A673 (cell line): ENCODE measurements around the gene DCC. TPM values are rescaled to one million over a fixed set of nuclear protein-coding genes. Genes with fewer than 3 reads are reported as not detected.

Source experiments
- BruUV-seq: library from RNA; stranded (reverse); fragments of 400-500 nt; replicated peaks from 2 replicates; lab custom pipeline; 2021; lab: Mats Ljungman, UMichigan
- CTCF ChIA-PET: fragments of 300-600 bp; sonication (Branson Sonifier 250); formaldehyde crosslinking; loops from one replicate; lab custom pipeline; 2022; ENCODE audit warnings: antibody characterized with exemption; lab: Charles Lee
- POLR2A ChIA-PET: fragments of 300-600 bp; sonication (Branson Sonifier 250); formaldehyde crosslinking; loops from one replicate; lab custom pipeline; 2022; ENCODE audit warnings: antibody characterized with exemption; ENCODE audit not compliant: low non-redundant PET; lab: Charles Lee
- DNase-seq: peaks from one replicate; pipeline ENCODE4 v3.0.0-alpha.2; 2015; ENCODE audit warnings: low spot score
- H3K27ac ChIP-seq: fragments of 200-600 bp; sonication (generic); 2 replicates; pipeline ENCODE4 v1.5.1; 2016; ENCODE audit warnings: mixed run types, low read depth, mild to moderate bottlenecking, mixed read lengths, antibody characterized with exemption, low read length; ENCODE audit not compliant: poor library complexity, severe bottlenecking
- H3K27me3 ChIP-seq: fragments of 200-600 bp; sonication (generic); replicated peaks from 2 replicates; pipeline ENCODE4 v1.6.1; 2017; ENCODE audit warnings: mixed run types, low read depth, mild to moderate bottlenecking, mixed read lengths, antibody characterized with exemption, low read length; ENCODE audit not compliant: insufficient read depth, poor library complexity
- H3K36me3 ChIP-seq: fragments of 200-600 bp; sonication (generic); 2 replicates; pipeline ENCODE4 v1.6.1; 2016; ENCODE audit warnings: mixed run types, mild to moderate bottlenecking, mixed read lengths, antibody characterized with exemption, low read length; ENCODE audit not compliant: insufficient read depth, poor library complexity, severe bottlenecking
- H3K4me1 ChIP-seq: fragments of 200-600 bp; sonication (generic); 2 replicates; pipeline ENCODE4 v1.6.1; 2017; ENCODE audit warnings: mixed run types, mild to moderate bottlenecking, mixed read lengths, antibody characterized with exemption, low read length; ENCODE audit not compliant: insufficient read depth, poor library complexity, severe bottlenecking
- H3K4me3 ChIP-seq: fragments of 200-600 bp; sonication (generic); 2 replicates; pipeline ENCODE4 v1.5.1; 2016; ENCODE audit warnings: low read depth, mixed run types, mild to moderate bottlenecking, mixed read lengths, low read length; ENCODE audit not compliant: poor library complexity, severe bottlenecking
- H3K9me3 ChIP-seq: fragments of 200-600 bp; sonication (generic); 2 replicates; pipeline ENCODE4 v1.6.1; 2016; ENCODE audit warnings: mixed run types, low read depth, mild to moderate bottlenecking, mixed read lengths, antibody characterized with exemption, low read length; ENCODE audit not compliant: poor library complexity, severe bottlenecking
- CTCF ChIP-seq: fragments of 300-800, 200-600 bp; sonication (generic); conservative IDR thresholded peaks from 2 replicates; pipeline ENCODE4 v1.5.1; 2017; ENCODE audit warnings: low read depth, mild to moderate bottlenecking, antibody characterized with exemption, low read length, moderate library complexity, mixed read lengths
- EZH2 ChIP-seq: fragments of 200-600 bp; sonication (generic); IDR thresholded peaks from 2 replicates; pipeline ENCODE4 v1.6.1; 2017; ENCODE audit warnings: borderline replicate concordance, low read depth, mild to moderate bottlenecking, mixed read lengths, antibody characterized with exemption, low read length; ENCODE audit not compliant: poor library complexity, severe bottlenecking
- intact Hi-C: fragments of 100-400 bp; cut with micrococcal nuclease; formaldehyde crosslinking; loops from one replicate; pipeline ENCODE4 v1.10.0; 2022; ENCODE audit not compliant: unreplicated experiment
- total RNA-seq: library from RNA; stranded (reverse); gene quantifications from 2 replicates; pipeline ENCODE4 v1.2.3, GENCODE V29; 2021

The DCC gene
- total RNA-seq, 1 experiment from 2014 or later: 93.0 TPM

GRCh38 chr18:52907543-52908308 is 567.7 kb downstream of the DCC start:
- intact Hi-C loops: loop anchor here (10.0 kb wide), 1 partner anchor 183 kb away; no protein-coding TSS in a partner anchor
- ChIA-PET CTCF (no interaction called here), POLR2A (no interaction called here)
- no peak overlapping the region for H3K27ac ChIP-seq
- TF ChIP-seq CTCF: no peak
- TF ChIP-seq EZH2: no peak
- H3K4me3 ChIP-seq: no peak overlapping the region
- H3K4me1 ChIP-seq: peaks cover 11% of the 10 kb centered on the region
- H3K27me3 ChIP-seq: no peaks in the 10 kb centered on the region
- H3K9me3 ChIP-seq: no peaks in the 10 kb centered on the region
- BruUV-seq: no TSS peak
- DNase-seq: no peak
- H3K36me3 ChIP-seq: no peaks in the 10 kb centered on the region

GRCh38 chr18:52914148-52914547 is 574.2 kb downstream of the DCC start:
- POLR2A ChIA-PET: no interaction called here

GRCh38 chr18:52920665-52921064 is 580.7 kb downstream of the DCC start:
- H3K4me3 ChIP-seq: no peak overlapping the region
- H3K9me3 ChIP-seq: no peaks in the 10 kb centered on the region
- no peaks in the 10 kb centered on the region for H3K4me1 ChIP-seq
- no peak overlapping the region for H3K27ac ChIP-seq
- no peak for DNase-seq
- intact Hi-C loops: no loop called here
- no peaks in the 10 kb centered on the region for H3K27me3 ChIP-seq
- POLR2A ChIA-PET: no interaction called here
- no peaks in the 10 kb centered on the region for H3K36me3 ChIP-seq
- TF ChIP-seq CTCF (no peak), EZH2 (no peak)
- CTCF ChIA-PET: no interaction called here
- no TSS peak for BruUV-seq

More at GRCh38 chr18:52914148-52914547, 574.2 kb downstream of the DCC start:
- H3K9me3 ChIP-seq: no peaks in the 10 kb centered on the region
- CTCF ChIA-PET: no interaction called here
- BruUV-seq: no TSS peak
- H3K27me3 ChIP-seq: no peaks in the 10 kb centered on the region
- intact Hi-C loops: no loop called here
- no peak overlapping the region for H3K27ac ChIP-seq
- no peak for DNase-seq
- TF ChIP-seq CTCF (no peak), EZH2 (no peak)
- no peak overlapping the region for H3K4me3 ChIP-seq
- peaks cover 4% of the 10 kb centered on the region for H3K4me1 ChIP-seq
- H3K36me3 ChIP-seq: no peaks in the 10 kb centered on the region
